Activated naive CD4-positive, alpha-beta T cell treated with anti-CD3 and anti-CD28 coated beads for 36 hours (primary cell): ENCODE results near the gene DYRK2. TPM values are rescaled to one million over a fixed set of nuclear protein-coding genes. Genes with fewer than 3 reads are reported as not detected.

ENCODE experiments used
- CTCF ChIA-PET: fragments of 350-600 bp; sonication (Branson Sonifier 250); formaldehyde crosslinking; loops from one replicate; lab custom pipeline; 2021; ENCODE audit warnings: antibody characterized with exemption; lab: Charles Lee
- DNase-seq: peaks from one replicate; pipeline ENCODE4 v3.0.0-alpha.2; 2020
- H3K27ac Mint-ChIP-seq: one replicate; pipeline ENCODE4 v1.8.0; 2021; ENCODE audit warnings: mild to moderate bottlenecking, mixed read lengths
- H3K27me3 Mint-ChIP-seq: one replicate; pipeline ENCODE4 v1.8.0; 2021; ENCODE audit warnings: low read depth, mixed read lengths
- H3K36me3 Mint-ChIP-seq: one replicate; pipeline ENCODE4 v1.8.0; 2021; ENCODE audit warnings: low read depth, mixed read lengths
- H3K4me1 Mint-ChIP-seq: one replicate; pipeline ENCODE4 v1.8.0; 2021; ENCODE audit warnings: low read depth, mixed read lengths
- H3K4me3 Mint-ChIP-seq: one replicate; pipeline ENCODE4 v1.8.0; 2021; ENCODE audit warnings: mild to moderate bottlenecking, moderate library complexity, mixed read lengths
- H3K9me3 Mint-ChIP-seq: one replicate; pipeline ENCODE4 v1.8.0; 2021; ENCODE audit warnings: mixed read lengths
- intact Hi-C: fragments of 100-400 bp; cut with micrococcal nuclease; formaldehyde crosslinking; loops from one replicate; pipeline ENCODE4 v1.15.1; 2023
- total RNA-seq, 2 experiments: library from RNA; stranded (reverse); gene quantifications; one replicate each; pipeline ENCODE4 v1.2.3, GENCODE V29; 2021

Gene DYRK2
- total RNA-seq: 10 to 100 TPM; 29.3 to 30.0 TPM

- Mint-ChIP-seq H3K4me3 (peak within 1 kb of the TSS; percentile 98), H3K27me3 (no peaks in the 10 kb centered on the region), H3K36me3 (peaks cover 15% of the 10 kb centered on the region), H3K9me3 (no peaks in the 10 kb centered on the region), H3K4me1 (peaks cover 41% of the 10 kb centered on the region), H3K27ac (peak within 1 kb of the TSS; percentile 81)
- intact Hi-C loops: loop anchor here (2.0 to 5.0 kb wide), 3 partner anchors 71 to 380 kb away; partner anchors contain the start of gene CAND1
- peak; percentile 65 for DNase-seq
- CTCF ChIA-PET: interaction anchor here (0.5 to 1.6 kb wide), 5 partner anchors 13 to 1343 kb away, joined by 3 to 6 read pairs (median 5); no protein-coding TSS in a partner anchor
Observed at GRCh38 chr12:67648521-67649260, at the start of gene DYRK2. Gene DYRK2, plus strand, starts transcription at chr12:67648745. Its CDS starts 389 bp downstream, at chr12:67649134.

- CTCF ChIA-PET: no interaction called here
- Mint-ChIP-seq H3K4me3 (no peak overlapping the region), H3K4me1 (peaks cover 9% of the 10 kb centered on the region), H3K27ac (no peak overlapping the region), H3K9me3 (peaks cover 5% of the 10 kb centered on the region), H3K36me3 (no peaks in the 10 kb centered on the region), H3K27me3 (no peaks in the 10 kb centered on the region)
- DNase-seq: no peak
- intact Hi-C loops: no loop called here
Observed at GRCh38 chr12:67599691-67600090, 48.9 kb upstream of the DYRK2 start.

- DNase-seq: no peak
- H3K4me1 Mint-ChIP-seq: peaks cover 6% of the 10 kb centered on the region
- no peaks in the 10 kb centered on the region for H3K27me3 Mint-ChIP-seq
- intact Hi-C loops: no loop called here
- H3K9me3 Mint-ChIP-seq: peaks cover 5% of the 10 kb centered on the region
- CTCF ChIA-PET: no interaction called here
- H3K36me3 Mint-ChIP-seq: no peaks in the 10 kb centered on the region
- no peak overlapping the region for H3K4me3 Mint-ChIP-seq
- H3K27ac Mint-ChIP-seq: no peak overlapping the region
Observed at GRCh38 chr12:67601126-67601525, 47.4 kb upstream of the DYRK2 start.

- Mint-ChIP-seq H3K4me3 (no peak overlapping the region), H3K27ac (no peak overlapping the region), H3K4me1 (peaks cover 6% of the 10 kb centered on the region), H3K27me3 (no peaks in the 10 kb centered on the region), H3K9me3 (no peaks in the 10 kb centered on the region), H3K36me3 (no peaks in the 10 kb centered on the region)
- intact Hi-C loops: no loop called here
- CTCF ChIA-PET: no interaction called here
- no peak for DNase-seq
Observed at GRCh38 chr12:67609226-67609870, 39.2 kb upstream of the DYRK2 start.

GRCh38 chr12:67613040-67613439 is 35.5 kb upstream of the DYRK2 start:
- DNase-seq: no peak
- Mint-ChIP-seq H3K4me3 (no peak overlapping the region), H3K36me3 (no peaks in the 10 kb centered on the region), H3K9me3 (no peaks in the 10 kb centered on the region), H3K27ac (no peak overlapping the region), H3K4me1 (peaks cover 14% of the 10 kb centered on the region), H3K27me3 (peaks cover 2% of the 10 kb centered on the region)
- CTCF ChIA-PET: no interaction called here
- intact Hi-C loops: no loop called here

GRCh38 chr12:67617629-67618028 is 30.9 kb upstream of the DYRK2 start:
- Mint-ChIP-seq H3K36me3 (no peaks in the 10 kb centered on the region), H3K4me3 (no peak overlapping the region), H3K4me1 (peaks cover 17% of the 10 kb centered on the region), H3K27me3 (peaks cover 2% of the 10 kb centered on the region), H3K9me3 (no peaks in the 10 kb centered on the region), H3K27ac (peak overlapping the region; percentile 4)
- CTCF ChIA-PET: interaction anchor here (0.6 to 1.4 kb wide), 2 partner anchors 13 to 17 kb away, joined by 4 to 5 read pairs; no protein-coding TSS in a partner anchor
- intact Hi-C loops: no loop called here
- DNase-seq: no peak

GRCh38 chr12:67618303-67618702 is 30.2 kb upstream of the DYRK2 start:
- Mint-ChIP-seq H3K36me3 (no peaks in the 10 kb centered on the region), H3K4me3 (no peak overlapping the region), H3K9me3 (no peaks in the 10 kb centered on the region), H3K27me3 (peaks cover 2% of the 10 kb centered on the region), H3K27ac (no peak overlapping the region), H3K4me1 (peaks cover 17% of the 10 kb centered on the region)
- intact Hi-C loops: no loop called here
- CTCF ChIA-PET: interaction anchor here (1.4 kb wide), 1 partner anchor 12 kb away, joined by 4 read pairs; no protein-coding TSS in a partner anchor
- DNase-seq: no peak

GRCh38 chr12:67621112-67621511 is 27.4 kb upstream of the DYRK2 start:
- Mint-ChIP-seq H3K4me3 (no peak overlapping the region), H3K27ac (no peak overlapping the region), H3K4me1 (peaks cover 18% of the 10 kb centered on the region), H3K9me3 (no peaks in the 10 kb centered on the region), H3K27me3 (no peaks in the 10 kb centered on the region), H3K36me3 (no peaks in the 10 kb centered on the region)
- intact Hi-C loops: no loop called here
- CTCF ChIA-PET: no interaction called here
- DNase-seq: no peak

GRCh38 chr12:67621926-67622325 is 26.6 kb upstream of the DYRK2 start:
- CTCF ChIA-PET: no interaction called here
- Mint-ChIP-seq H3K9me3 (no peaks in the 10 kb centered on the region), H3K36me3 (no peaks in the 10 kb centered on the region), H3K4me3 (no peak overlapping the region), H3K27ac (no peak overlapping the region), H3K4me1 (peaks cover 22% of the 10 kb centered on the region), H3K27me3 (no peaks in the 10 kb centered on the region)
- intact Hi-C loops: no loop called here
- DNase-seq: no peak

- no peaks in the 10 kb centered on the region for H3K27me3 Mint-ChIP-seq
- H3K4me3 Mint-ChIP-seq: no peak overlapping the region
- H3K4me1 Mint-ChIP-seq: peaks cover 23% of the 10 kb centered on the region
- intact Hi-C loops: no loop called here
- H3K27ac Mint-ChIP-seq: no peak overlapping the region
- H3K9me3 Mint-ChIP-seq: no peaks in the 10 kb centered on the region
- CTCF ChIA-PET: no interaction called here
- DNase-seq: no peak
- no peaks in the 10 kb centered on the region for H3K36me3 Mint-ChIP-seq
Observed at GRCh38 chr12:67623259-67623658, 25.3 kb upstream of the DYRK2 start.

- Mint-ChIP-seq H3K27ac (no peak overlapping the region), H3K36me3 (peaks cover 7% of the 10 kb centered on the region), H3K4me3 (no peak overlapping the region), H3K9me3 (peaks cover 7% of the 10 kb centered on the region), H3K27me3 (no peaks in the 10 kb centered on the region), H3K4me1 (peaks cover 30% of the 10 kb centered on the region)
- no peak for DNase-seq
- intact Hi-C loops: no loop called here
- CTCF ChIA-PET: no interaction called here
Observed at GRCh38 chr12:67624355-67624754, 24.2 kb upstream of the DYRK2 start.

GRCh38 chr12:67625004-67625403 is 23.5 kb upstream of the DYRK2 start:
- intact Hi-C loops: no loop called here
- DNase-seq: no peak
- Mint-ChIP-seq H3K36me3 (peaks cover 9% of the 10 kb centered on the region), H3K27ac (no peak overlapping the region), H3K4me3 (no peak overlapping the region), H3K4me1 (peaks cover 37% of the 10 kb centered on the region), H3K27me3 (no peaks in the 10 kb centered on the region), H3K9me3 (peaks cover 9% of the 10 kb centered on the region)
- CTCF ChIA-PET: no interaction called here
